ENCODE results near the gene NFATC1.
"Not testable (repeated sequence)": the region's sequence is repeated elsewhere in the genome, so short reads cannot be mapped to it uniquely, and the experiment has no call there.

Gene NFATC1

DNA sequence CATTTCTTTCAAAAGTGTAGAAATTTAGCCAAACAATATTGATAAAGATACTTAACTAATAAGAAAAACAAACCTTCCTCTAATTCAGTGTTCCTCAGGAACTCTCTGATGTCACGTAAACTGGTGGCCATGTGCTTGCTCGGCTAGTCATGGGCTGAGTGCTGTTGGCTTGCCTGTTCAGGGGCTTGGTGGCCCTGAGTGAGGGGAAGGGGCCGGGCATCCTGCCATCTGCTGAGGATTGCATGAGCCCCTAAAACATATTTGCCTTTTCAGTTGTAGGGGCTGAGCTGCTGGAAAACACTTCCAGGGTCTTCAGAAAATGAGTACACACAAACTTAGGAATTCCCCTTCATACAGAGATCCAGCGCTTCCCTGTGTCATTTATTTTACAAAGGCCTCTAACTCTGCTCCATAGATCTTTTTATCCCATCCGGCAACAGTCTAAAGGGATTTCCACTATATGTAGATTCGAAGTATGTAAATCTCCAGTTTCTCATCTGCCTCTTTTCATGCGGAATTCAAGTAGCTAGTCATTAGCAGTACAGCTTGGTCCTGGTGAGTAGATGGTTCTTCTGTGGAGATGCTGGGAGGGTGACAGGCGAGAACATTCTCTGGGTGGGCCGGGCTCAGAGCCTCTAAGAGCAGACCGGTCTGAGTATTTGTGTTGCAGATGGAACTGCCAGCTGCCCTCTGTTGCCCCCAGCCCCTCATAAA, 20.1 kb upstream of the NFATC1 start:
- Histone ChIP-seq H3K4me1 (ENCODE audit: control insufficient read depth, insufficient read depth, low read length) (peaks cover 9% of the 10 kb centered on the region; the same call in 1 of the 2 replicates), H3K27ac (ENCODE audit: low read depth, low read length) (no peak overlapping the region), H3K36me3 (ENCODE audit: control insufficient read depth, insufficient read depth, low read length) (peaks cover 8% of the 10 kb centered on the region; the same call in 1 of the 2 replicates), H3K27me3 (ENCODE audit: control insufficient read depth, insufficient read depth, low read length) (no peaks in the 10 kb centered on the region), H3K9me3 (ENCODE audit: control insufficient read depth, insufficient read depth, low read length) (no peaks in the 10 kb centered on the region), H3K4me3 (ENCODE audit: low read depth, low read length) (no peak overlapping the region), H3K9ac (ENCODE audit: low read depth, low read length) (no peak overlapping the region)

- H3K27ac ChIP-seq (ENCODE audit: low read depth, low read length); H3K4me3 ChIP-seq (ENCODE audit: low read depth, low read length); H3K36me3 ChIP-seq (ENCODE audit: control insufficient read depth, insufficient read depth, low read length); H3K27me3 ChIP-seq (ENCODE audit: control insufficient read depth, insufficient read depth, low read length); H3K4me1 ChIP-seq (ENCODE audit: control insufficient read depth, insufficient read depth, low read length); H3K9ac ChIP-seq (ENCODE audit: low read depth, low read length); H3K9me3 ChIP-seq (ENCODE audit: control insufficient read depth, insufficient read depth, low read length): not testable (repeated sequence)
Measured at GRCh38 chr18:79376661-79377060, 19.1 kb upstream of the NFATC1 start.

GRCh38 chr18:79377187-79377891, 18.4 kb upstream of the NFATC1 start:
- H3K36me3 ChIP-seq (ENCODE audit: control insufficient read depth, insufficient read depth, low read length) = peaks cover 8% of the 10 kb centered on the region; the same call in 1 of the 2 replicates
- H3K9ac ChIP-seq (ENCODE audit: low read depth, low read length) = no peak overlapping the region
- no peak overlapping the region for H3K27ac ChIP-seq (ENCODE audit: low read depth, low read length)
- no peaks in the 10 kb centered on the region for H3K27me3 ChIP-seq (ENCODE audit: control insufficient read depth, insufficient read depth, low read length)
- no peak overlapping the region for H3K4me3 ChIP-seq (ENCODE audit: low read depth, low read length)
- H3K9me3 ChIP-seq (ENCODE audit: control insufficient read depth, insufficient read depth, low read length) = no peaks in the 10 kb centered on the region
- peaks cover 9% of the 10 kb centered on the region; the same call in 1 of the 2 replicates for H3K4me1 ChIP-seq (ENCODE audit: control insufficient read depth, insufficient read depth, low read length)

DNA sequence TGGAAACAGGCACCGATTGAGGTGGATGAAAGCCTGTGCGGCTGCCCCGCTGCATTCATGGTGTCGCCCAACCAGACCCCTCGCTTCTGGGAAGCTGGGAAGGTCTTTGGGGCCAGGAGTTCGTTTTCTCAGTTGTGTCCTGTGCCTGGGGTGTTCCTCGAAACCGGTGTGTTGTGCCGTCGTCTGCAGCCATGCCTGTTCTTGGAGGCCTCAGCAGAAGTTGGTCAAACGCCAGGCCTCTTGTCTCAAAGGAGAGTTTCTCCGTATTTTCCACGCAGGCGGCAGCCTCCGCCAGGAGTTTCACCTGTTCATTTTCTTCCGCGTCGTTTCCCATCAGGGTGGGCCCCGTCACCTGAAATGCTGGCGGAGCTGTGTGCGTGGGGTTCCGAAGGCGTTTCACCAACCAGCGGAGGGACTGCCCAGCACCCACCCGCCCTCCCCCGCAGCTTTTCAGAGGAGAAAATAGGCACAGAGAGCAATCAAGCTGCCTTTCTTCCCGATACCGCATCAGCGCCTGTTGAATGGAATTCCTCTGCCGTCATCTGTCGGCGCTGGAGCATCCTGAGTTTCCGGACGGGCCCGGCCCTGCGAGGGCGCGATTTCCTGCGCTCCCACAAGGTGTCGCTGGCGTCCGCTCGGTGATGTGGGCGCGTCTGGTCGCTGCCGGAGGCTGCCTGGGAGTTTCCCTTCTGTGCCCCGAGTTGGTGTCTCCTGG, 17.0 kb upstream of the NFATC1 start:
- peak overlapping the region; percentile 45; the same call in 1 of the 2 replicates for H3K4me3 ChIP-seq (ENCODE audit: low read depth, low read length)
- peaks cover 9% of the 10 kb centered on the region; the same call in 1 of the 2 replicates for H3K4me1 ChIP-seq (ENCODE audit: control insufficient read depth, insufficient read depth, low read length)
- H3K27me3 ChIP-seq (ENCODE audit: control insufficient read depth, insufficient read depth, low read length) = no peaks in the 10 kb centered on the region

GRCh38 chr18:79379251-79379905, 16.4 kb upstream of the NFATC1 start:
- Histone ChIP-seq H3K27ac (ENCODE audit: low read depth, low read length) (no peak overlapping the region), H3K36me3 (ENCODE audit: control insufficient read depth, insufficient read depth, low read length) (peaks cover 8% of the 10 kb centered on the region; the same call in 1 of the 2 replicates), H3K27me3 (ENCODE audit: control insufficient read depth, insufficient read depth, low read length) (no peaks in the 10 kb centered on the region), H3K9me3 (ENCODE audit: control insufficient read depth, insufficient read depth, low read length) (no peaks in the 10 kb centered on the region), H3K4me3 (ENCODE audit: low read depth, low read length) (no peak overlapping the region), H3K4me1 (ENCODE audit: control insufficient read depth, insufficient read depth, low read length) (peaks cover 9% of the 10 kb centered on the region; the same call in 1 of the 2 replicates), H3K9ac (ENCODE audit: low read depth, low read length) (no peak overlapping the region)

More for the DNA sequence above, 17.0 kb upstream of the NFATC1 start:
- no peaks in the 10 kb centered on the region for H3K9me3 ChIP-seq (ENCODE audit: control insufficient read depth, insufficient read depth, low read length)
- no peak overlapping the region for H3K27ac ChIP-seq (ENCODE audit: low read depth, low read length)
- peak overlapping the region; percentile 47 for H3K9ac ChIP-seq (ENCODE audit: low read depth, low read length)
- peaks cover 8% of the 10 kb centered on the region; the same call in 1 of the 2 replicates for H3K36me3 ChIP-seq (ENCODE audit: control insufficient read depth, insufficient read depth, low read length)

- Histone ChIP-seq H3K36me3 (ENCODE audit: control insufficient read depth, insufficient read depth, low read length) (peaks cover 8% of the 10 kb centered on the region; the same call in 1 of the 2 replicates), H3K9me3 (ENCODE audit: control insufficient read depth, insufficient read depth, low read length) (no peaks in the 10 kb centered on the region), H3K27me3 (ENCODE audit: control insufficient read depth, insufficient read depth, low read length) (no peaks in the 10 kb centered on the region), H3K4me1 (ENCODE audit: control insufficient read depth, insufficient read depth, low read length) (peaks cover 9% of the 10 kb centered on the region; the same call in 1 of the 2 replicates), H3K27ac (ENCODE audit: low read depth, low read length) (no peak overlapping the region), H3K9ac (ENCODE audit: low read depth, low read length) (no peak overlapping the region), H3K4me3 (ENCODE audit: low read depth, low read length) (no peak overlapping the region)
Measured at GRCh38 chr18:79379931-79380815, 15.6 kb upstream of the NFATC1 start.

DNA sequence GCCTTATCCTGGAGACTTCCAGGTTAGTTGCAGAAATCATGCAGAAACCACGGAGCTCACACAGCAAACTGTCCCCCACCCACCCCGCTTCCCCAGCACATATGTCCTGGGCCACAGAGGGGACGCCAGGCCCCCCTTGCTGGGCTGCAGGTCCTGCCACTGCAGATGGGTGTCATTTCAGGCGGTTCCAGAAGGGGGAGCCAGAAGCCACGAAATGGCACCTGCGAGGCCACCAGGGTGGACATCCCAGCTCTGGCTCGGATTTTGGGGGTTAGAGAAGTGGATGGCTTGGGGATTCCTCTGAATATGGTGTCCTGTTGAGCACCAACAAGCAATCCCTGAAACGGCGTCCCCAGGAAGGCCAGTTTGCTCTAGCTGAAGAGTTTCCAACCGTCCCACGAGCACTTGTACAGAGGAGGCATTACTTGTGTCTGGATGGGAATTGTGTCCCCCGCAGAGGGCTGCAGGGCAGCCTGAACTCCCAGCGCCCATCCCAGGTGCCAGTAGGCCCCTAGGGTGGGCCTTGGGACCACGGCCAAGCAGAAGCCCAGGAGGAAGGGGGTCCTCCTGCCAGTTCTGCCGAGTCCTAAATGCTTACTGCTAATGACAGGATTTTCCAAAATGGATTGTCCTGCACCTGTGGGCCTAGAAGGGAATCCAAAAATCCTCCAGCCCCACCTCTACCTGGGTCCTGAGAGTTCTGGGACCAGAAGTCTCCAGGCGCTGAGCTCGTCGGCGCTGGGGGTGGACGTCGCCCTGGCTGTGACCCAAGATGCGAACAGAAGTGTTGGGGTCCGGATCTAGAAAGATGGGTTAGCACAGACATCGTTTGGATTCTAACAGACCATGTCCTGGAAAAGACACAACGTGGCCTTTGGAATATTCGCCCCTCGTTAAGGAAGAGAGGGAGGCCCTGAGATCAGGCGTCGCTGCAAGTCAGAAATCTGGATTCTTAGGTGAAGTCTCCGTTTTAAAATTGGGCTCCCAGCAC, 14.6 kb upstream of the NFATC1 start:
- Histone ChIP-seq H3K36me3 (ENCODE audit: control insufficient read depth, insufficient read depth, low read length) (peaks cover 8% of the 10 kb centered on the region; the same call in 1 of the 2 replicates), H3K9me3 (ENCODE audit: control insufficient read depth, insufficient read depth, low read length) (no peaks in the 10 kb centered on the region), H3K4me1 (ENCODE audit: control insufficient read depth, insufficient read depth, low read length) (peaks cover 9% of the 10 kb centered on the region; the same call in 1 of the 2 replicates), H3K27ac (ENCODE audit: low read depth, low read length) (no peak overlapping the region), H3K4me3 (ENCODE audit: low read depth, low read length) (no peak overlapping the region), H3K9ac (ENCODE audit: low read depth, low read length) (no peak overlapping the region), H3K27me3 (ENCODE audit: control insufficient read depth, insufficient read depth, low read length) (no peaks in the 10 kb centered on the region)

GRCh38 chr18:79381811-79382311, 13.9 kb upstream of the NFATC1 start:
- Histone ChIP-seq H3K9ac (ENCODE audit: low read depth, low read length) (no peak overlapping the region), H3K27me3 (ENCODE audit: control insufficient read depth, insufficient read depth, low read length) (no peaks in the 10 kb centered on the region), H3K4me1 (ENCODE audit: control insufficient read depth, insufficient read depth, low read length) (peaks cover 9% of the 10 kb centered on the region; the same call in 1 of the 2 replicates), H3K36me3 (ENCODE audit: control insufficient read depth, insufficient read depth, low read length) (peaks cover 8% of the 10 kb centered on the region; the same call in 1 of the 2 replicates), H3K27ac (ENCODE audit: low read depth, low read length) (no peak overlapping the region), H3K9me3 (ENCODE audit: control insufficient read depth, insufficient read depth, low read length) (no peaks in the 10 kb centered on the region), H3K4me3 (ENCODE audit: low read depth, low read length) (no peak overlapping the region)

Data from HUES48 (cell line).